CD4-positive, alpha-beta T cell treated with Interferon alpha-2 for 1 hour (primary cell): Measurements from ENCODE around the gene CDK13.
"Not testable (repeated sequence)": the region's sequence is repeated elsewhere in the genome, so short reads cannot be mapped to it uniquely, and the experiment has no call there.

Experiments used
- DNase-seq, 2 donors: peaks; one replicate each; pipeline ENCODE4 v3.0.0-alpha.2; 2020 to 2022

The CDK13 gene

DNA sequence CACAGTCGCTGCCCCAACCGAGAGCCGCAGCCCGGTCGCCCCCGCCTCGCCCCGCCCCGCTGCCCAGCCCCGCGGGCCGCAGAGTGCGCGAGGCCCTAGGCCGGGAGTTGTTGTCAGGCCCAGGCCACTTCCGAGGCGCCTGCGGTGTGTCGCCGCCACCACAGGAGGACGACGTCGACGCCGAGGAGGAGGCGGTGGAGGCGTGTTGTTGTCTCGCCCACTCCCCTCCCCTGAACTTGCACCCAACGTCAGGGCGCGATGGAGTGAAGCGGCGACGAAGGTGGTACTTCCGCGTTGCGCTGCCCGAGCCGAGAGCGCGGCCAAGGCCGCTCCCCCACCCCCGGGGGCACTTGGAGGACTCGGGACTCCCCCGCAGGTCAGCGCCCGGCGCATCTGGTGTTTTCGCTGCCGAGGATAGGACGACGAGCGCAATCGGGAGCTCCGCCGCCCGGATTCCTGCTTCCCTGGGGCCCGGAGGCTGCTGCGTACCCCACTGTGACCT, at the start of gene CDK13:
Gene CDK13, plus strand, starts transcription at position 286 of the 502 bp plus-strand sequence. CDS start 386 bp downstream, outside the sequence.
- DNase-seq: peak; percentile 93 to 94

DNA sequence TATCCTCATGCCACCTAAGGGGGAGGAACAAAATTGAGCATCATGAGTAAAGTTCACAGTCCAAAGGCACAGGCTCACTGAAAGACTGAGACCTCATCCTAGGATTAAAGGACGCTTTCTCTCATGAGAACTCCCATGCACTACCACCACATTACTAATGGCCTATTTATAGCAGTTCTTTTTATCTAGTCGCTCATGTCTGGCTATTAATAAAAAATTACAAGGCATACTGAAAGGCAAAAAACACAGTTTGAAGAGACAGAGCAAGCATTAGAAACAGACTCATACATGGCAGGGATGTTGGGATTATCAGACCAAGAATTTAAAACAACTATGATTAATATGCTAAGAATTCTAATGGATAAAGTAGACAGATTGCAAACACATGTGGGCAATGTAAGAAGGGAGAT, 46.0 kb upstream of the CDK13 start:
- DNase-seq: no peak

DNA sequence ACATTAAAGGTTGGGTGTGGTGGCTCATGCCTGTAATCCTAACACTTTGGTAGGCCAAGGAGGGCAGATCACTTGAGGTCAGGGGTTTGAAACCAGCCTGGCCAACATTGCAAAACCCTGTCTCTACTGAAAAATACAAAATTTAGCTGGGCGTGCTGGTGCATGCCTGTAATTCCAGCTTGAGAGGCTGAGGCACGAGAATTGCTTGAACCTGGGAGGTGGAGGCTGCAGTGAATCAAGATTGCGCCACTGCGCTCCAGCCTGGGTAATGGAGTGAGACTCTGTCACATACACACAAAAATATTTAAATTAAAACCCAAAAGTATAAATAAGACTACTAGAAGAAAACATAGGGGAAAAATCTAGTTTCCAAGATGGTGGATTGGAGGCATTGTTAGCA, 41.9 kb upstream of the CDK13 start:
- no peak for DNase-seq

DNA sequence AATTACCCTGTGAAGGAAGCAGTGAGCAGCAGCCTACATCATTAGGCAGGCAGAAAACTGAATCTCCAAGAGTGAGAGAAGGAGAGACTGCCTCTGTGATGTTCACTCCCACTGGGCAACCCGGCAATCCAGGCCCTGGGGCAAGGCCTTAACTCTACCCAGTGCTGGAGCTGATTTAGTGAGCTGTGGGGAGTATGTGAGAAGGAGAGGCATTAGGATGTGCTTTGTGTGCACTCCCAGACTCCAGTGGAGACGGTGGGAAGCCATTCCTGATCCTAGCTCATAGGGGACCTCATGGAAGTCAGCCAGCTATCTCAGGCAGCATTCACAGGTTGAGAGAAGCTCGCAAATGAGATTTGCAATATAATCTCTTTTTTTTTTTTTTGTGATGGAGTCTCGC, 41.1 kb upstream of the CDK13 start:
- DNase-seq: no peak

DNA sequence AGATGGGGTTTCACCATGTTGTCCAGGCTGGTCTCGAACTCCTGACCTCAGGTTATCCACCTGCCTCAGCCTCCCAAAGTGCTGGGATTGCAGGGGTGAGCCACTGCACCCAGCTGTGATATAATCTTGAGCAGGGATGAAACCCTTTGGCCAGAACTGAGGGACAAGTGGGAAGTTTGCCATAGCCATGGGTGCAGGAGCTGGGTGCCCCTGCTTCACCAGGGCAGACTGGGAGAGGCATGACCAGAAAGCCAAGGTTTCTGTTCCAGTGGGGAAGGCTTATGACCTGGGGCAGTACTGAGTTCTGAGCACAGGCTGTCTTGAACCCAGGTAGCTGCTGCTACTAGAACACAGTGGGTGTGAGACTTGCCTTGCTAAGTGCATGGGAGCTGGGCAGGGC, 40.5 kb upstream of the CDK13 start:
- no peak for DNase-seq

DNA sequence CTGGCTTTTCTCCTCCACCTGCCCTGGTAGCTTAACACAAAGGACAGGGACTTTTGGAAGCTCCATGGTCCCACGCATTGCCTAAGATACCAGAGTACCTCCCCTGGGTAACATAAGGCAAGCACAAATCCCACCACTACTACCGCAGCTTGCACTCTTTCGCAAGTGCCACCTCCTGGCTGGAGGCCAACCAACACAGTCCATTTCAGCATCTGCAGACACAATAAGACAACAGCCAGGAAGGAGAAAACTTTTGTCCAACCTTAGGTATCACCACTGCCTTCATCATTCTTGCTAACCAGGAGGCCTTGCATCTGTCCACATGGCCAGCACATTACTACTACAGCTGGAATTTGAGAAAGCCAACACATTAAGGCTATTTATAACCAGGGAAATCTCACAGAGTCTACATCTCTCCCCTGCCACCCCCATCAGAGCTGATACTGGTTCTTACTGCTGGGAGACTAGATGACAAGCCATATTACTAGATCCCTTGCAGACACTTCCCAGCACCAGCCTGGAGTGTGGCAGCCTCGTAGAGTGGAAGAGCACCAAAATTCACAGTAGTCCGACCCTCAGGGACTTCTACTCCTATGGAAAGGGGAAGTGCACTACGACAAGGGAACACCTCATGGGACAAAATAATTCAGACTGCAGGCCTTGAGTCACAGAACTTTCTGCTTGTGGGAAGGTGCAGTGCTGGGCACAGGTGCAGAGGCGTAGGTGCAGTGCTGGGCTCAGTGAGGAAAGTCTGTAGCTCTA, 39.8 kb upstream of the CDK13 start:
- DNase-seq: no peak

DNA sequence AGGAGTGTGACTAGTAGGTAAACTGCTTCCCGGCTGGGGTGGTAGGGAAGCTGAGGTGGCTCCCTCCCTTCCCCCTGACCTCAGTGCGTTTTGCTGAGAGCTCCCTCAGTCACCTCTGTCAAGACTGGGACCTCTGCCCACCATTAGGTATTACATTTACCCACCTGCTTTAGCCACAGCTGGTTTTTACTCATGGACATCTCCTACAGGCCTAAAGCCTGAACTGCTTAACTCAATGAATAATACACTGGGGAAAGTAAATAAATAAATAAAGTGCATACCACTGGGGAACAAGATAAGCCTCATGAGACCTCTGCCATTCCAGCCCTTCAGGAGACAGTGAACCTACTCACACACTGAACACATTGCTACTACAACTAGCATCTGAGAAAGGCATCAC, 38.9 kb upstream of the CDK13 start:
- no peak for DNase-seq

DNA sequence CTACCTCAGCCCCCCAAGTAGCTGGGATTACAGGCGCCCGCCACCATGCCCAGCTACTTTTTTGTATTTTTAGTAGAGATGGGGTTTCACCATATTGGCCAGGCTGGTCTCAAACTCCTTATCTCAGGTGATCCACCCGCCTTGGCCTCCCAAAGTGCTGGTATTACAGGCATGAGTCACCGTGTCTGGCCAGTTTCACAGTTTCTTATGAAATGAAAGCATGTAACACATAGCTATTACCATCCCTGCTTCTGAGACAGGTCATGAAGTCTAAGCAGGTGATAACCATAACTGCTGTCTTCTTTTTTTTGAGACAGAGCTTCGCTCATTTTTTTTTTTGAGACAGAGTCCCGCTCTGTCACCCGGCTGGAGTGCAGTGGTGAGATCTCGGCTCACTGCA, 34.2 kb upstream of the CDK13 start:
- not testable (repeated sequence) for DNase-seq

DNA sequence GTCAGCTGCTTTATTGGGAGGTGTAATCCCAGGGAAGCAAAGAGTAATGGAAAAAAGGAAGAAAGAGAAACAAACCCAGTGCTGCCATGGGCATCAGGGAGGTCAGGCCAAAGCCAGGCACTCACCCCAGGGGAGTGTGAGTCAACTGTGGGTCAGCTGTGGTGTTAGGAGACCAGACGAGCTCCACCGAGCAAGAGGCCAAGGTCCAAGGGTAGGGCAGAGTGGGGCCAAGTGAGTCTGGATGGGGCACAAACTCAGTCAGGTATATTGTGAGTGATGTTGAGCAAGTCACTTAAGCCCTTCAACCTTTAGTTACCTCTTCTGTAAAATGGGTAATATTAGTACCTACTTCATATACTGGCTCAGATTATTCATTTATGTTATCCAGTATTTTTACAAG, 30.4 kb upstream of the CDK13 start:
- no peak for DNase-seq

DNA sequence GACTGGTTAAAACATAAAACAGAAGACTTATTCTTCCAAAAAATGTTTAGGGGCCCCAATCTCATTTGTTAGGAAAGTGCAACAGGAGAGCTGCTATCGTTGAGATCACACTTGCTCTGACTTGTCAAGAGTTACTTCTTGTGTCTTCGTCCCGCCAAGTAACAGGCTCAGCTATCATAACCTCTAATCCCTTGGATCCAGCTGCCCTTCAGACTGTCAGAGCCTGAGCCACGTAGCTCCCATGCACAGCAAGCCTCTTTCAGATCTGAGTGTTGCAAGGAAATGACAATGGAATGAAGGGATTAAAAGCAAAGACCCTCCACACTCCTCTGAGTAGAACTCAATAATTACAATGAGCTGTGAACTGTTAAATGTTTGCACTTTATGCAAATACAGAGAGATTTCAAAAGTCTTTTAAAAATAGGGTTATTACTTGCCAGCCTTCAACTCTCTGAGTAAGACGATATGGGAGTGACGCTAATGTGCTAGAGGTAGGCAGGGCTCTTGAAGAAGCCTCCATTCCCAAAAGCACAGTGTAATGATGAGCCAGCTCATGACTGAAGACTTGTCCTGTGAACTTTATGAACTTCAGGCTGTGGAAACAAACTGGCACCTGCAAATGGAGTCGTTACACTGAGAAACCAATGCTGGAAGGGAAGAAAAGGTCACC, 28.4 kb upstream of the CDK13 start:
- DNase-seq: no peak

DNA sequence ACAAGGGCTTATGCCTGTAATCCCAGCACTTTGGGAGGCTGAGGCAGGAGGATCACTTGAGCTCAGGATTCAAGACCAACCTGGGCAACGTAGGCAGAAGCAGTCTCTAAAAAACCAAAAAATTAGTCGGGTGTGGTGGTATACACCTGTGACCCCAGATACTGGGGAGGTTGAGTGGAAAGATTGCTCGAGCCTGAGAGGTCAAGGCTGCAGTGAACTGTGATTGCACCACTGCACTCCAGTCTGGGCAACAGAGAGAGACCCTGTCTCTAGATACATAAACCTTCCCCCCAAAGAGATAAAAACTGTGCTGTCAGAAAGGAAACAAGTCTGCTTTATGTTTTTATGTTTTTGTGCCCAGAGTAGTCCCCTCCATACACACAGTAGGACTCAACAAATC, 27.5 kb upstream of the CDK13 start:
- no peak for DNase-seq

DNA sequence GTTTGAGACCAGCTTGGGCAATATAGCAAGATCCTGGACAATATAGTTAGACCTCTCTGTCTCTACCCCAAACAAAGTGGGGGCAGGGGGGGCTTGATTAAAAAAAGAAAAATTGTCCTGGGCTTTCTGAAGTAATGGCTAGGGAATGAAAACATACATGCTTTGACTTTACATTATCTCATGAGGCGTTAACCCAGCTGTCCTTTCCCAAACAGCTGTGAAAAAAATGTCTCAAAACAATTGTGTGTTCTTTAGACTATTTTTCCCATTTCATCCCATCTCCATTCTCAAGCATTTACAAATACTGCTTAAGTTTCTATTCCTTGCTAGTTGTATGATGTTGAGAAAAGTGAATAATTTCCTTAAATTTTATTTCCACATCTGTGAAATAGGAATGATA, 27.0 kb upstream of the CDK13 start:
- DNase-seq: no peak

DNA sequence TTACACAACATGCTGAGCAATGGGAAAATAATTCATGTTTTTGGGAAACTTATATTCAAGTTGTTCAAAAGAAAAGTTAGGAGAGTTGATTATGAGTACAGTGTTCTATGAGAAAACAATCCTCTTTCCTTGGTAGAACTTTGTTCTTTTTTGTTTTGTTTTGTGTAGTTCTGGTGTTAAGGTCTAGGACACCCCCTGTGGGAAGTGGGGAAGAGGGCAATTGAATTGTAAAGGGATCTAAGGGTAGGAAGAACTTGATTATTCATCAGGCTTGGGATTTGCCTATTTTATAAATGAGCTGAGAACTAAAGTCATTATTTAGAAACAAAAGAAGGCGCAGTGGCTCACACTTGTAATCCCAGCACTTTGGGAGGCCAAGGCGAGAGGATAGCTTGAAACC, 25.9 kb upstream of the CDK13 start:
- no peak for DNase-seq

DNA sequence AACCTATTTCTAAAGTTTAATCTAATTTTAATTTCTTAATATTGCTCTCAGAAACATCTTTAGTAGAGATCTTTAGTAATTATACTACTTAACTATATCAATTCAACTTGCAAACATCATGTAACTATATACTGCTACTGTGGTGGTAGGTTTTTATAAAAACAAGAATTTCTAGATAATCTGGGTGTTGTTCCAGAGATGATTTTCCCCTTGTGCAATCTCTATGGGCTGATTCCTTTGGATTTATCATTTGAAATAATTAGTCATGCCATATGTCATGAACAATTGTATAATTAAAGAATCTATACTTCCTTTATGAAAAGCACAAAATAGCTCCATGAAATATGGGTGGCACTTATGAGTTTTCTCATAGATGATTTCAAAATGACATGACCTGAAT, 23.9 kb upstream of the CDK13 start:
- no peak for DNase-seq

DNA sequence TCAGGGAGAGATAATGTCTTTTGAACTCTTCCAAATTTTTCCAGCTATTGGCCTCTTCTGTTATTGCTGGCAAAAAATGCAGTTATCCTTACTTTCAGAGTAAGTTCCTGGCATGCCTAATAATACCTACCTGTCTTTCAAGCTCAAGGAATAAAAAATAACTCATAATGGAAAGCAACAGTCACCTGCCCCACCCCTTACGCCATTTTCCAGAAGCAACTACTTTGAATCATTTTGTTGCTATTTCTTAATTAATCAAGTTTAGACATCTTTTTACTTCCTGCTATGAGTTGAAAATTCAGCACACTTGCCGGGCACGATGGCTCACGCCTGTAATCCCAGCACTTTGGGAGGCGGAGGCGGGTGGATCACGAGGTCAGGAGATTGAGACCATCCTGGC, 23.0 kb upstream of the CDK13 start:
- no peak for DNase-seq

DNA sequence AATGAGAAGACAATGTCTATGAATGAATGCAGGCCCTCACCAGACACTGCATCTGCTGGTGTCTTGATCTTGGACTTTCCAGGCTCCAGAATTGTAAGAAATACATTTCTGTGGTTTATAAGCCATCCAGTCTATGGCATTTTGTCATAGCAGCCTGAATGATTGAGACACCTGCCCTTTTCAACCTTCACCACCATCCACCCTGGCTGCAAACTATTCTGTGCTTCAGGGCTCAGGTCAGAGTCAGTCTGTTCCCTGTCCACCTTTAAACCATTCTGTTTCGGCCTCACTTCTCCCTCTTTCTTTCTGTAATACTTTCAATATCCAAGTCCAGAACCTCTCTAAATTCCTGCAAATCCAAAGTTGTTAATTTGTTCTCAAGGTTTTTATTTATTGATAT, 15.9 kb upstream of the CDK13 start:
- DNase-seq: no peak

DNA sequence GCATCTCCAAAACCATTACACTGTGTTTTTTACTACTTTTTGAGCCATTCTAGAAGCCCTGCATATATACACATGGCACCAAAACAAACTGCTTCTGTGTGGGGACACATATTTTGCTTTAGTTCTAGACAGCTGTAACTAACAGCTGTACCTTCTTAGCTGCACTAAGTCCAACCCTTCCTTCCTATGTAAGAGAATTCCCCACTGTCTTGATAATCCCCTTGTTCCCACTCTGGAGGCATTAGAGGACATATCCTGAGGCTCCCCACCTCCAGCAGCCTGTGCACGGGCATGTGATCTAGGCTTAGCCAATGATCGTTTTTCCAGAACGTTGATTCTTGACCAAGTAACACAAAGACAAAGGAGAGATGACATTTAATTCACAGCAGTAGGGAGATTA, 13.3 kb upstream of the CDK13 start:
- DNase-seq: no peak

DNA sequence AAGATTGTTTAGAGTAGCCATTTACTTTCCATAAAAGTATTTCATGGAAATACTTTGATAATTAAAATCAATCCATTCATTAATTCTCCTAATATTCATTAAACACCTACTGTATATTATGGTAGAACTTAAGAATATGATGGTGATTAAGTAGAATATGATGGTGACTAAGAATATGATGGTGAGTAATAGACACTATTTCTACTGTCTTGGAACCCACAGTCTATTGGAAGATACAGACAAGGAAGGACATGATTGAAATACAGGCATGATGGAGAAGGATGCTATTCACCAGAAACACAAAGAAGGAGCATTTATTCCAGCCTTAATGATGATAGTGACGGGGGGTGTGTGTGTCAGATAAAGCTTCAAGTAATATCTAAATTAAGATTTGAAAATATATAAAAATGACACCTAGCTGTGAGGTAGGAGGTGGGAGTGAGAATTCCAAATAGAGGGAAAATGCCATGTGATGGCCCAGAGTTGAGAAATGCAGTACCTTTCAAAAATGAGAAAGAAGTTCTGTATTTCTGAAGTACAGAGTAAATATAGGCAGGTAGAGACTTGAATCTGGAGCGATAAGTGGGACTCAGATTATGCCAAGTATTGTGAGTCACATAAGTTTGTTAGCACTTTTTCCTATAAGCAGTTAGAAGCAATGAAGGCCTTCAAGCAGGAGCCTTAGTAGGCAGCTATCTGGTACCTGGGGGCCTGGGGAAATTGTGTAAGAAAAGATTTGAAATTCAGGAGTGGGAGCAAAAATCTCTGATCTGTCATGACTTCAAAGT, 12.5 kb upstream of the CDK13 start:
- DNase-seq: no peak

DNA sequence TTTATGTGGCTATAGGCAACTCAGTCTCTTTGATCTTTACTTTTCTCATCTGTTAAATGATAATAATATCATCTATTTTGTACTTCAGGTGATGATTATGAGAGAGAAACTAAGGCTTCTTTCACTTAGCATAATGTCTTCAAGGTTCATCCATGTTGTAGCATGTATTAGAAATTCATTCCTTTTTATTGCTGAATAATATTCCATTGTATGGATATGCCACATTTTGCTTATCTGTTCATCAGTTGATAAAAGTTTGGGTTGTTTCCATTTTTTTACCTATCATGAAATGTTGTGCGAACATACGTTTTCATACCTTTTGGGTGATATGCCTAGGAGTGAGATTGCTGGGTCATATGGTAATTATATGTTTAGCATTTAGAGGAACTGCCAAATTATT, 7.2 kb upstream of the CDK13 start:
- no peak for DNase-seq

DNA sequence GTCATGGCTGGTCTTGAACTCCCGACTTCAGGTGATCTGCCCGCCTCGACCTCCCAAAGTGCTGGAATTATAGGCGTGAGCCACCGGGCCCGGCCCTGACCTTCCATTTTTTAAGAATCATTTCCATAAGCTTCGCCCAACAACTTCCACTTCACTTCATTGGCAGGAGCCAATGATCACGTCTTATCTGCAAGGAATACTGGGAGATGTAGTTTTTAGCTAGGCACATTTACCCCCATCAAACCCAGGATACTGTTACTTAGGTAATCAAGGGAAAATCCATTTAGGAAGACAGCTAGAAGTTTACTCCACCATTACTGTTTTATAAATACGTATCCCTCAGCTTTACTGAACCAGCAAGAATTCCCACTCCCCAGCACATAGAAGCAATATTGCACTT, 3.4 kb upstream of the CDK13 start:
- DNase-seq: no peak

DNA sequence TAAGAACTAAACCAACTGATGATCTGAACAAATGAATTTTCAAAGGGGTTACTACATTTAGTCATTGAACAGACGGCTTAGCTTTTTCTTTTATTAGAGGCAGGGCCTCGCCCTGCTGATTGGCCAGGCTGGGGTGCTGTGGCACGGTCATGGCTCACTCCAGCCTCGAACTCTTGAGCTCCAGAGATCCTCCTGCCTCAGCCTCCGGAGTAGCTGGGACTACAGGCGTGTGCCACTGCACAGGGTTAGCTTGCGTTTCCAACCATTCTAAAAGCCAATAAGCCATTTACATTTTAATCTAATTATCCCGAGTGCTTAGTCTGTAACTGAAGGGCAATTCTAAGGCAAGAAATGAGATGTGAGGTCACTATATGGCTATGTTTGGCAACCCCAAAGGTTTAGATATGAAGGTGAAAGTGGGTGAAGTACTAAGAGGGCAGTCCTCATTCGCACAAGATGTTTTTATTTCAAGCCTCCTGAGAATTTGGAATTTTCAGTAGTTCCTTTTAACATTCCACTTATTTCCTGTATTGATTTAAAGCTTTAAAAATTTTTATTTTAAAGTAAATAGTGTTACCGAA, 1.6 kb upstream of the CDK13 start:
- peak in 1 of 2 donors; percentile 16 for DNase-seq

DNA sequence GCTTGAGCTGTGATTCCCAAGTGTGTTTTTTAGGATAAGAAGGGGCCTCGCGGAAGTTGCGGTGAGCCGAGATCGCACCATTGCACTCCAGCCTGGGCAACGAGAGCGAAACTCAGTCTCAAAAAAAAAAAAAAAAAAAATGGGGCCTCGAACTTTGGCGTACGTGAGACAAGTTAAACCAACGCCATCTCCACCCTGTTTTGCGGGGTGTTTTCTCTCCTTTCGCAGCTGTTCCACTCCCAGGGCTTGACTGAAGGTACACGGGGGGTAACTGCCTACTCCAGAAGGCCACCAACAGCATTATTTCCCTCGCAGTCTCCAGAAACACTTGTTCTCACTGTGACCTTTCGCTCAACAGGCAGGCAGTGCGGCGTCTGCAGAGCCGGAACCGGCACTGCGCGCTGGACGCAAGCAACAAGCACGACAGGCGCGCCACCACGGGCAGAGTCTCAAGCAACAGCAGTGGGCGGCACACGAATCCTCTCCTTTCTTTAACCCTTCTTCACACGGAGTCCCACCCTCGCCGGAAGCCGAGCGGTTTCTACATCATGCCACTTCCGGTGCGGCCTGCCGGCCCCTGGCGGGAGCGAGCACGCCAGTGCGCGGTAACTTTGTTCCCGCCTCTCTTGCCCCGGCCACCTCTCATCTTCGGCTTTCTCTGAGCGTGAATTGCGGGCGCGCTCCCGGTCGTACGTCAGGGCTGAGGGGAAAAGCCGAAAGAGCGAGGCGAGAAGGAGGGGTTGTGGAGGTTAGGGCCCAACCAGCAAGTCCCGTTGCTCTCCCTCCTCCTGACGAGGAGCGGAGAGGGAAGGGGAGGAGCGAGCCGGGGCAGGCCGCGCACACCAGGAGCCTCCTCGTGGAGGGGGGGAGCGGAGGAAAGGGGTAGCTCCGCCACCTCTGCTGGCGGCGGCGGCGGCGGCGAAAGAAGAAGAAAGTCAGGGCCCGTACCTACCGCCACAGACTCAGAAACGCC, 814 bp upstream of the CDK13 start:
- peak; percentile 98 for DNase-seq
